ENCODE results near the gene NR3C1.

The NR3C1 gene

DNA sequence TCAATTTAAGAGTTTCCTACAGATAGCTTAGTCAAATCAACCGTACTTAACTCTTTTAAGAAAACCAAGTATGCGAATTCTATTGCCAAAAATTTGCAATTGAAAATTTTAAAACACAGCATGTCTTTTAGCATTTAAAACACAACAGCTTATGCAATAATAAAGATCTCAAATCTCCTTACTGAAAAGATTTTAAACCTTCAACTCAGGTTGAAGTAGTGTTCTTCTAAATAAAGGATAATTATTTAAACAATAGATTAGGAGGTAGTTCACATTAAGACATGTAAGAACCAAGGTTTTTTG is 5.5 kb downstream of the NR3C1 start:
- no peak for DNase-seq

- DNase-seq, result no peak
These were observed 6.0 kb downstream of the NR3C1 start for GRCh38 chr5:143397302-143398052.

GRCh38 chr5:143396353-143396940 is 7.0 kb downstream of the NR3C1 start:
- DNase-seq, result no peak

GRCh38 chr5:143395638-143396352 is 7.7 kb downstream of the NR3C1 start:
- DNase-seq, result no peak

DNA sequence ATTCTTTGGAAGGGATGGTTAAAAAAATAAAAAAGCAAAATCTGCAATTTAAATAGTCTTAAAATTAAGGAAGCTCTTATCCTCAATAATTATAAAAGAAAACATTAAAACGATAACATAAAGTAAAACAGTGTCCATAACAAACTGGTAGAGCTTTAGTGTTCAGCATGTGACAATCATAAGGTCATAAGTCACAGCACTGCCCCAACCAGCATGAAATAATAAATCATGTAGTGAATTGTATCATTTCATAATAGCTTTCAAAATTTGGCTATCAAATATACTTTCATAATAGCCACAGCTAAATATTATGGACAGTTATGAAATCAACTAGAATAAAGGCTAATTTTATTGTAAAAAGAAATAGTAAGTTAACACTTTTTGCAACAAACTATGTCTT is 10.0 kb downstream of the NR3C1 start:
- DNase-seq, result no peak

DNA sequence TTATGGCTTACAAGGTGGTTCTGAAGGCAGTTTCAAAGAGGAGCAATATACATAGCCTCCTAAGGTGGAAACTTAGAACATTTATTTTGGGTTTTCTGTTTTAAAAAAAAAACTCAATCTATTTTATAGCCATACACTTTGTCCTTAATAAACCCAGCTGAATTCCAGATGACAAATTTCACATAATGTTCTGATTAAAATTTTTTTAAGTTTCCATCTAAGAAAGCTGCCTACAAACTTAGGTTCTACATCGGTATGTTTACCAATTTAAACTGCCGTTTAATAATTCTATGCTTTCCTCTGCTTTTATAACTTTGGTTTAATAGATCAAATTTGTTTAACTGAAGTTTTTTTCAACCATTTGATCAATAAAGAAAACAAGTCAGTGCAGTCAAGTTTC is 12.5 kb downstream of the NR3C1 start:
- DNase-seq, result no peak

GRCh38 chr5:143390258-143390657 is 13.2 kb downstream of the NR3C1 start:
- no peak for DNase-seq

DNA sequence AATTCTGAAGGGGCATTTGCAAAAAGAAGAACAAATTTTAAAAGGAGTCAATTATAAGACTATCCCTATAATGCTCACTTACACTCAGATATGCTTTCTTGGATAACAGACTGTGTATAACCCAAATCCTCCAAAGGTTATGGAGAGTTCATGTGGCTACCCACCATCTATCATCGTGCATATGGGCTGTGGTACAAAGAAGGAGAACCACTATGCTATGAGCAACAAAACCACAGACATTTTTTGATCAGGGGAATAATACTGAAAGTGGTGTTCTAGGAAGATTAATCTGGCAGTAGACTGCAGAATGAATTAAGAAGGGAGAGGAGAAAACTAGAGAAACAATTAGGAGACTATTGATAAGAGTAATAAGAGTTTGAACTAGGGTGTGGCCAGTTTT is 16.8 kb downstream of the NR3C1 start:
- DNase-seq, result no peak

- DNase-seq, result no peak
These were observed 18.4 kb downstream of the NR3C1 start for GRCh38 chr5:143384865-143385657.

GRCh38 chr5:143383988-143384387 is 19.5 kb downstream of the NR3C1 start:
- no peak for DNase-seq

GRCh38 chr5:143379606-143380005 is 23.9 kb downstream of the NR3C1 start:
- no peak for DNase-seq

DNA sequence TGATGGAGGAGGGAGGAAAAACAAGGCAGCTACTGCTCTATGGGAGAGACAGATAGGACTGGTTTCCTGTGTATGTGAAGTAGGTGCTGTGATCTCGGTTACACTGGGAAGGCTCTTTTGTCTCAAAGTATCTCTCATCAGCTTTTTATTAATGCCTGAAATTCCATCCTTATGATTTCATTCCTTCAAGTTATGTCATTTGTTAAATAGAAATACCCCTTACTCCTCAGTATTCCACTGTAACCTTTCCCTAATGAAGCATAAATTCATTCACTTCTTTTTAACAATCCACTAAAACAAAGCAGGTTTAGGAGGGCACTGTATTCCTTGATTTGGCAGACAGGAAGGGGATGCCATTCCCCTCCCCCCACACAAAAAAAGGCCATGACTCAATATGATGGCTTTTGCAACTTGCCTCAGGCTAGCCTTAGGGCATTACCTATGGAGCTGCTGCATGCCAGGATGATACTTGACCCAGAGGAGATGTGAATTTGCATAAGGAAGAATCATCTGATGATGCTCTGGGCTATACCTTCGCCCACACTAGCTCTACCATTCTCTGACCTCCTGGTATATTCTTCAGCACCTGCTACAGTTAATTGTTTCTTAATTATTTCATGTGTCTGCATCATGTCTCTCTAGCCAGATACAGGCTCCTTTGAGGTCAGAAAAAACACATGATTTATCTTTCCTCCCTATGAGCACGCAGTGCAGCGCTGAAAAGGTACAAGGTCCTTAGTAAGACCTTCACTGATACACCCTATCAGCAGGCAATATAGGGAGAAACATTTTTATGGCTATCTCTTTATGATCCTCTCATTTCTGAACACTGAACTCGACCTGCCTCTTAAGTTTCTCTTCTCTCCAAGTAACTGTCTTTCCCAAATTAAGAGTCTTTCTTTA is 26.3 kb downstream of the NR3C1 start:
- no peak for DNase-seq

DNA sequence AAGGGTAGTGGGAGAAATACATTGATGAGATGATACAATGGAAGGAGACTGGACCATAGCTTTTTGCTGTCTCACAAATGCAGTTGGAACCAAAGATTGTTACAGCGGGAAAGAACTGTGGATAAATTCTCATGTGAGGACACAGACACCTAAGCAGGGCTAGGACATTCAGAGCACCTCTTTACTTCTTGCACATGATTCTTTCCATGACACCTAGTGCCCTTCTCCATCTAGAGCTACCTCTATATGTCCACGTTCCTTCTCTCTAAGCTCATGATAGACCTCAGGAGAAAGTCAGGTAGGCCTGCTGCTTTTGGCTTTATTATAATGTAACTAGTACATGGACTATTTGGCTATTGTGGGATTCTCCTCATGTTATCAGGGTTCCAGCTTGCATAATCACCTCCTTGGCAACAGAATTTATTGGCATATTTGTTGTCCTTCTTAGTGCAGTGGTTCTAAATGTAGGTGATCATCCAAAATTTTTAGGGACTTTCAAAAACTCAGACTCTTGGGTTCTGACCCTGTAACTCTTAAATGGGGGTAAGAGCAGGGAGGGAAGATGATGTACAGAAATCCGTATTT is 27.2 kb downstream of the NR3C1 start:
- no peak for DNase-seq

DNA sequence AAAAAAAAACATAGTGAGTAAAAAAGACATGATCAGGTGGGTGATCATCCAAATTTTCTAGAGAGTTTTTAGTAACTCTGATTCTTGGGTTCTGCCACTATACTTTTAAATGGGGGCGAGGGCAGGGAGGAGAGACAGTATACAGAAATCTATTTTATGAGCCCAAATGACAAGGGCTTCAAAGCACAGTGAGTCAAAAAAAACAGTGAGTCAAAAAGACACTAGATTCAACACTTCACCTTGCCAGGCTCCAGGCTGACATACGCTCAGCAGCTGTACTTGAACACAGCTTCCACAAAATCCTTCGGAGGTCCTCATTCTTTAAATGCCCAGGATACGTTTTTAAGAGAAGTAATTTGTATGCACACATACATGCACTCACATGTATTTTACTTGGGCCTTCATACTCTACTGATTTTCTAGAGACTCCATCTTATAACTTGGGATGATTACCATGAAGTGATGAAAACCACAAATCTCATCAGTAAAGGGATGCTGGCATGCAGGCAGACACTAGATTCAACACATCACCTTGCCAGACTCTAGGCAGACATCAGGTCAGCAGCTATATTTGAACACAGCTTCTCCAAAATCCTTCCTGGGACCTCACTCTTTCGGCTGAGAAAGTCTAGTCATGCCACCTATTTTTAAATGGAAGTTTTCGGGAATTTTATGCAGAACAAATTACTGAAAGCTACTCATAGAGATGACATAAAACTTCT is 28.8 kb downstream of the NR3C1 start:
- no peak for DNase-seq

GRCh38 chr5:143373076-143373475 is 30.4 kb downstream of the NR3C1 start:
- DNase-seq, result no peak

DNA sequence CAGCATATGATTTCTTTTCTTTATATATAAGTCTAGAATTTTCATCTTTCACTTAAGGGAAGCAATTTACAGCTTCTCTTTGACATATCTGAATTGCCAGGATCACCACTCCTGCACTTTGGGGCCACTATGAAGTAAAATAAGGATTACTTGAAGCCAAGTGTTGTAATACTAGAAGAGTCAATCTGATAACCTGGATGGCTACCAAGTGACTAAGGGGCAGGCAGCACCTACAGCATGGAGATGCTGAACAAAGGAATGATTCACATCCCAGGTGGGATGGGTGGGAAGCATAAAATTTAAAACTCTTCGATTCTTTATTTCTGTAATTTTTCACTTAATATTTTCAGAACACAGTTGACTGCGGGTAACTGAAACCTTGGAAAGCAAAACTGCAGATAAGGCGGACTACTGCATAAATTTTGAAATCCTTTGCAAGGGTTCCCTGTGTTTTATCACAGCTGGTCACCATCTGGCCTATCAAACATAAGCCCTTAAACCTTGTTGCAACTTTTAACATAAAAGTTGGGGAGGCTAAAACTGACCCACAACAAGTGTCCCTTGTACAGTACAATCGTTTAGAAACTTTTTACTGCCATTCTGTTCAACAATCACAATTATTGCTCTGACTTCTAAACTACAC is 31.2 kb downstream of the NR3C1 start:
- DNase-seq, result no peak

DNA sequence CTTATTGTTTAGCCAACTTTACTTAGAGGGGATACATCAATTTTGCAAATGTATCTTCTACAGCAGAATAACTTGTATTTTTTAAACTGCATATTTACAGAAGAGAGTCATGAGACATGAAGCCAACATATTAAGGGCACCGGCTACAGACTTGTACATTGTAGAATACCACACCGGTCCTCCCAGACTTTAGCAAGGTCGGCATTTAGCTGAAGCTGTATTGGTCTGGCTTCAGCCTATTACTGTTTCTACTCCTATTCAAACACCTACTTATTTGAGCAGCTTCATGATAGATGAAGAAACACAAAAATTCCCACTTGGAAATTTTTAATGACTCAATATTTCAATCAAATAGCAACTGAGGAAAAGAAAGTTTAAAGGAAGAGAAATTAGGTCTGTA is 33.0 kb downstream of the NR3C1 start:
- DNase-seq, result no peak

DNA sequence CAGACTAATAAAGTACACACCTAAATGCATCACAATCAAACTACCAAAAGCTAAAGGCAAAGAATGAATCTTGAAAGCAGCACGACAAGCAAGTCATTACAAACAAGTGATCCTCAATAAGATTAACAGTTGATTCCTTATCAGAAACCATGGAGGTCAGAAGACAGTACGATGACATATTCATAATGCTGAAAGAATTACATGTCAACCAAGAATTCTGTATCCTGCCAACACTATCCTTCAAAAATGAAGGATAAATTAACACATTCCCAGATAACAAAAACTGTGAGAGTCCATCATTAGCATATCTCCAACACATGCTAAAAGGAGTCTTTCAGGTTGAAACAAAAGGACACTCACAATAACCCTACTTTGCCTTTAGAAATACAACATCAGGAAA is 39.4 kb downstream of the NR3C1 start:
- DNase-seq, result no peak

DNA sequence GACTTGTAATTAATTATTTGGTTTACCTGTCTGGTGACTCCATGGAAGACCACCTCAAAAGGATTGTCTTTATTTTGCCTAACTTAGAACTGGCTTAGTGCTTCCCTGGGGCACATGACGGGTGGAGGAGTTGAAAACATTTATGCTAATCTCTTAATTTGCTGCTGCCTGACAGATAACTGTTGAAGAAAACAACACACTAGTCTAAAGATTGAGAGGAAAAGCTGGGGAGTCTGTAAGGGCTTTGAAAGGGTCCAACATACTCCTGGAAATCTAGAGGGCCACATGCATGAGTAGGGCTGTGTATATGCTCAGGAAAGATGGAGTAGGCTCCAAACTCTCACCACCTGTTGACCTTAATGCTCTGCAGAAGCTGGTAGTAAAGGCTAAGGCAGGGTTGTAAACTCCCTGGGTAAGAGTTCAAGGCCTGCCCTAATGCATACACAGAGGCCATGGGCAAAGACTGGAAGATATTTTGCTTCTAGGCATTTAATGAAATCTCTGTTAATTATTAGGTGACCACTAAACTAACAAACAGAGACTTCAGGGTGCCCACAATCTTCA is 40.7 kb downstream of the NR3C1 start:
- no peak for DNase-seq

DNA sequence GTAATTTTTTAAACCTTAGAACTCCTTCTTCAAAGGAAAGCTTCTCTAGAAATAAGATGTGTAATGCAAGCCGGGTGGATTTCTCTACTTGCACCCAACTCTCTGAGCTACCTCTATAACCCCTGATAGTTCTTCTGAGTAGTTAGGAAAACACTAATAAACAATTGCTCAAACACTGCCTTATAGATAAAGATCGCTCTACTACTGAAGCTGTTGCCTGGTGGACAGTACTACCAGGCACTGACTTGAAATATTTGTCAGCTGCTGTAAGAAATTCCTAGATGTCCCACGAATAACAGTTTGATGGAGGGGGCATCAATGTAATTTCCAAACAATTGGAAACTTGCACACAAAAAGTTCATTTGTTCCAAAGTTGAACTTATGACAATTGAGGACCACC is 42.0 kb downstream of the NR3C1 start:
- no peak for DNase-seq

- DNase-seq, result no peak
These were observed 42.7 kb downstream of the NR3C1 start for GRCh38 chr5:143360755-143361154.

All from activated naive CD4-positive, alpha-beta T cell treated with Interleukin-2 at 50 U/mL for 16 hours (primary cell).